Trophoblast cell (in vitro differentiated cells and primary cell): ENCODE results near the gene TMEM250.

ENCODE experiments used
- DNase-seq, 2 donors: peaks; one replicate each; pipeline ENCODE4 v3.0.0-alpha.2; 2016
- H2AFZ ChIP-seq: 2 replicates; pipeline ENCODE4 v1.6.1; 2013; ENCODE audit warnings: low read length, moderate library complexity, mild to moderate bottlenecking; ENCODE audit not compliant: insufficient read depth, poor library complexity
- H2AK5ac ChIP-seq: 2 replicates; pipeline ENCODE4 v1.6.1; 2013; ENCODE audit warnings: mild to moderate bottlenecking, low read length
- H2BK120ac ChIP-seq: 2 replicates; pipeline ENCODE4 v1.6.1; 2013; ENCODE audit warnings: low read length, mild to moderate bottlenecking, moderate library complexity; ENCODE audit not compliant: insufficient read depth, poor library complexity
- H2BK12ac ChIP-seq: 2 replicates; pipeline ENCODE4 v1.6.1; 2013; ENCODE audit warnings: mild to moderate bottlenecking, low read length, moderate library complexity
- H2BK5ac ChIP-seq: 2 replicates; pipeline ENCODE4 v1.6.1; 2013; ENCODE audit warnings: low read length, low read depth, moderate library complexity, mild to moderate bottlenecking; ENCODE audit not compliant: poor library complexity
- H3K14ac ChIP-seq: 2 replicates; pipeline ENCODE4 v1.6.1; 2013; ENCODE audit warnings: mild to moderate bottlenecking, low read length
- H3K18ac ChIP-seq: 2 replicates; pipeline ENCODE4 v1.6.1; 2013; ENCODE audit warnings: mild to moderate bottlenecking, low read length
- H3K23ac ChIP-seq: 2 replicates; pipeline ENCODE4 v1.6.1; 2013; ENCODE audit warnings: low read length
- H3K27ac ChIP-seq: 2 replicates; pipeline ENCODE4 v1.5.1; 2013; ENCODE audit warnings: low read depth, mild to moderate bottlenecking, inconsistent platforms, low read length, moderate library complexity
- H3K27me3 ChIP-seq: 2 replicates; pipeline ENCODE4 v1.6.1; 2013; ENCODE audit warnings: inconsistent platforms, mild to moderate bottlenecking, low read length, moderate library complexity; ENCODE audit not compliant: insufficient read depth
- H3K36me3 ChIP-seq, 2 experiments: 1 replicate in 1 of 2; 2 replicates in 1 of 2; pipeline ENCODE4 v1.6.1; 2013; ENCODE audit warnings: low read length in 2 of 2, mild to moderate bottlenecking in 2 of 2, moderate library complexity in 1 of 2; ENCODE audit not compliant: insufficient read depth in 2 of 2, control insufficient read depth in 1 of 2
- H3K4ac ChIP-seq: 2 replicates; pipeline ENCODE4 v1.6.1; 2013; ENCODE audit warnings: low read depth, mild to moderate bottlenecking, low read length, moderate library complexity
- H3K4me1 ChIP-seq, 2 experiments: 1 replicate in 1 of 2; 2 replicates in 1 of 2; pipeline ENCODE4 v1.6.1; 2013; ENCODE audit warnings: low read length in 2 of 2, mild to moderate bottlenecking in 2 of 2, moderate library complexity in 1 of 2; ENCODE audit not compliant: insufficient read depth in 2 of 2, control insufficient read depth in 1 of 2
- H3K4me2 ChIP-seq: 2 replicates; pipeline ENCODE4 v1.6.1; 2013; ENCODE audit warnings: inconsistent platforms, mild to moderate bottlenecking, low read length, moderate library complexity
- H3K4me3 ChIP-seq: 2 replicates; pipeline ENCODE4 v1.5.1; 2013; ENCODE audit warnings: mild to moderate bottlenecking, low read depth, low read length, inconsistent platforms
- H3K79me1 ChIP-seq: one replicate; pipeline ENCODE4 v1.6.1; 2013; ENCODE audit warnings: low read length
- H3K79me2 ChIP-seq: 2 replicates; pipeline ENCODE4 v1.6.1; 2013; ENCODE audit warnings: low read length, mild to moderate bottlenecking; ENCODE audit not compliant: control insufficient read depth, insufficient read depth, poor library complexity
- H3K9ac ChIP-seq: 2 replicates; pipeline ENCODE4 v1.6.1; 2013; ENCODE audit warnings: mild to moderate bottlenecking, low read length
- H3K9me3 ChIP-seq: 2 replicates; pipeline ENCODE4 v1.6.1; 2013; ENCODE audit warnings: low read depth, mild to moderate bottlenecking, control low read depth, inconsistent platforms, low read length; ENCODE audit not compliant: insufficient read depth
- H4K12ac ChIP-seq: 2 replicates; pipeline ENCODE4 v1.6.1; 2013; ENCODE audit warnings: low read depth, mild to moderate bottlenecking, low read length, moderate library complexity
- H4K8ac ChIP-seq: 2 replicates; pipeline ENCODE4 v1.6.1; 2013; ENCODE audit warnings: low read depth, mild to moderate bottlenecking, low read length, moderate library complexity
- H4K91ac ChIP-seq: one replicate; pipeline ENCODE4 v1.6.1; 2013; ENCODE audit warnings: low read depth, mild to moderate bottlenecking, low read length, moderate library complexity
- WGBS: extraction: QIAGEN DNeasy Blood & Tissue Kit; methylation state at CpG from one replicate; pipeline ENCODE4 v1.1.7; 2013; ENCODE audit warnings: missing lambda C conversion rate; ENCODE audit not compliant: insufficient read length, insufficient coverage; ENCODE audit errors: extremely low coverage; 5-methylcytosine and 5-hydroxymethylcytosine counted together

TMEM250 gene

DNA sequence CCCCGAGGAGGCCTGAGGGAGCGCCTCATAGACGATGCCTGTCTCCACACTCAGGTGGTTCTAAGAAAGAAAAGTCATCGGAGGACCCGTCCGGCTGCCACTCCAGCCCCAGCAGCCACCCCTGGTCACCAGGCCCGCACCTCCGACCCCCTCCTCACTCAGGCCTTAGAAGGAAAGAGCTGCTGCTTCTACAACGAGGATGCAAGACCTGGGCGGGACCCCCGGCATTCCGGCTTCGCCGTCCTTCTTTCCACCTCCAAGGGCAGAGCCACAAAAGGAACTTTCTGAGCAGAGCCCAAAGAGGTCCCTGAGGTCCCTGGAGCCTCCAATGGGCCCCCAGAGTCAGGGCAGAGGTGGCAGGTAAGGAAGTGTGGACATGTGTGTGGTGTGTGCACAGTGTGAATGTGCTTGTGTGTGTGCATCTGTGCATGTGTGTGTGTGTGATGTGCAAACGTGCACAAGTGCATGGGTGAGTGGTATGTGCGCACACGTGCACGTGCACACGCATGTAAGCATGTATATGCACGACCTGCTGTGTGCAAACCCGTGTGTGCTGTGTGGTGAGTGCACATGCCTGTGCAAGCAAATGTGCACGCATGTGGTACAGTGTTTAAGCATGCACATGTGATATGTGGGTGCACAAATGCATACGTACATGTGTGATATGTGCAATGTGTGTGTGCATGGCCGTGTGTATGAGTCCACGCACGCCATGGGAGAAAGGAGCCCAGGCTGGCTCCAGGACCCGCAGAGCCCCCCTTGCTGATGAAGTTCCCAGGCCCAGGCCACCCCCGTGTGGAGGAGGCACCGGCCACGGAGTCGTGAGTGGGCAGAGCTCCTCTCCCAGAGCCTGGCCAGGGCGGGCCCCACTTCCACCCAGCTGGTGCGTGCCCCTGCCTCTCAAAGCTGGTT lies 27.7 kb upstream of the TMEM250 start:
- H3K18ac ChIP-seq: no peak overlapping the region
- peak overlapping the region; percentile 10 for H3K9ac ChIP-seq
- no peak overlapping the region for H2BK12ac ChIP-seq
- no peak overlapping the region for H3K14ac ChIP-seq
- H3K4ac ChIP-seq: no peak overlapping the region
- peak overlapping the region; percentile 40 for H3K4me3 ChIP-seq
- WGBS: no CpG with 5 or more reads among the region's 33 CpGs
- peak overlapping the region; percentile 42 for H3K23ac ChIP-seq
- H3K4me1 ChIP-seq: no peaks in the 10 kb centered on the region
- no peak overlapping the region for H2BK120ac ChIP-seq
- no peak overlapping the region for H2AFZ ChIP-seq
- no peak overlapping the region for H3K4me2 ChIP-seq
- no peak overlapping the region for H4K12ac ChIP-seq
- no peak overlapping the region for H3K27ac ChIP-seq
- no peak overlapping the region for H4K91ac ChIP-seq
- H3K79me2 ChIP-seq: no peaks in the 10 kb centered on the region
- no peaks in the 10 kb centered on the region for H3K36me3 ChIP-seq
- no peaks in the 10 kb centered on the region for H3K27me3 ChIP-seq
- no peak overlapping the region for H4K8ac ChIP-seq
- peaks cover 3% of the 10 kb centered on the region for H3K9me3 ChIP-seq
- H2BK5ac ChIP-seq: no peak overlapping the region
- no peak for DNase-seq
- no peaks in the 10 kb centered on the region for H3K79me1 ChIP-seq
- no peak overlapping the region for H2AK5ac ChIP-seq

DNA sequence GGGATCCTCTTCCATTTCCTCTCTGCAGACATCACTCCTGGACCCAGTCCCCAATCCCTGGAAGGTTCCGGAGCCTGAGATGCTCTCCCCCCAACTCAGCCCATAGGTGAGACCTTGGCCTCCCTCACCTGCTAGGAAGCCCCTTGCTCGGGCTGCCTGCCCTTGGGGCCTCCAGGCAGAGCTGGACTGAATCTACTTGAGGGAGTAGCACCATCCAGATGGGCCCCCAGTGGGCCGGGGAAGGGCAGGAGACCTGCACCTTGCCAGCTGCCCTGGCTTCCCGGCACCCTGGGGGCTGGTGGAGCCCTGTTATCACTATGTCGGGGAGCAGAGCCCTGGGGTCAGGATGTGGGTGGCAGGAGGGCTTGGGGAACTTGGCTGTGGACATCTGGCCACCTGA lies 26.9 kb upstream of the TMEM250 start:
- H2BK5ac ChIP-seq: no peak overlapping the region
- no peak overlapping the region for H2AFZ ChIP-seq
- H3K9me3 ChIP-seq: peaks cover 3% of the 10 kb centered on the region
- H2AK5ac ChIP-seq: no peak overlapping the region
- no CpG with 5 or more reads among the region's 5 CpGs for WGBS
- no peak overlapping the region for H3K4me2 ChIP-seq
- no peaks in the 10 kb centered on the region for H3K79me2 ChIP-seq
- H3K4me1 ChIP-seq: no peaks in the 10 kb centered on the region
- no peak overlapping the region for H3K14ac ChIP-seq
- no peak overlapping the region for H2BK120ac ChIP-seq
- no peak overlapping the region for H3K23ac ChIP-seq
- no peak overlapping the region for H4K91ac ChIP-seq
- no peaks in the 10 kb centered on the region for H3K79me1 ChIP-seq
- no peak overlapping the region for H2BK12ac ChIP-seq
- no peak overlapping the region for H3K9ac ChIP-seq
- no peak overlapping the region for H3K4ac ChIP-seq
- H3K18ac ChIP-seq: no peak overlapping the region
- no peaks in the 10 kb centered on the region for H3K27me3 ChIP-seq
- H3K4me3 ChIP-seq: no peak overlapping the region
- no peaks in the 10 kb centered on the region for H3K36me3 ChIP-seq
- no peak overlapping the region for H4K8ac ChIP-seq
- H3K27ac ChIP-seq: no peak overlapping the region
- no peak overlapping the region for H4K12ac ChIP-seq
- DNase-seq: no peak

GRCh38 chr9:136144450-136144849 lies 25.8 kb upstream of the TMEM250 start:
- Histone ChIP-seq H2AK5ac (no peak overlapping the region), H3K9ac (no peak overlapping the region), H3K4me2 (no peak overlapping the region), H3K4ac (no peak overlapping the region), H3K27me3 (no peaks in the 10 kb centered on the region), H4K12ac (no peak overlapping the region), H4K91ac (no peak overlapping the region), H2BK12ac (no peak overlapping the region), H3K14ac (no peak overlapping the region), H3K79me1 (no peaks in the 10 kb centered on the region), H3K79me2 (no peaks in the 10 kb centered on the region), H3K9me3 (peaks cover 3% of the 10 kb centered on the region), H3K18ac (no peak overlapping the region), H3K27ac (no peak overlapping the region), H3K4me1 (no peaks in the 10 kb centered on the region), H2AFZ (no peak overlapping the region), H3K23ac (no peak overlapping the region), H2BK120ac (no peak overlapping the region), H4K8ac (no peak overlapping the region), H2BK5ac (no peak overlapping the region), H3K36me3 (no peaks in the 10 kb centered on the region), H3K4me3 (no peak overlapping the region)
- no CpG with 5 or more reads among the region's 11 CpGs for WGBS
- no peak for DNase-seq

DNA sequence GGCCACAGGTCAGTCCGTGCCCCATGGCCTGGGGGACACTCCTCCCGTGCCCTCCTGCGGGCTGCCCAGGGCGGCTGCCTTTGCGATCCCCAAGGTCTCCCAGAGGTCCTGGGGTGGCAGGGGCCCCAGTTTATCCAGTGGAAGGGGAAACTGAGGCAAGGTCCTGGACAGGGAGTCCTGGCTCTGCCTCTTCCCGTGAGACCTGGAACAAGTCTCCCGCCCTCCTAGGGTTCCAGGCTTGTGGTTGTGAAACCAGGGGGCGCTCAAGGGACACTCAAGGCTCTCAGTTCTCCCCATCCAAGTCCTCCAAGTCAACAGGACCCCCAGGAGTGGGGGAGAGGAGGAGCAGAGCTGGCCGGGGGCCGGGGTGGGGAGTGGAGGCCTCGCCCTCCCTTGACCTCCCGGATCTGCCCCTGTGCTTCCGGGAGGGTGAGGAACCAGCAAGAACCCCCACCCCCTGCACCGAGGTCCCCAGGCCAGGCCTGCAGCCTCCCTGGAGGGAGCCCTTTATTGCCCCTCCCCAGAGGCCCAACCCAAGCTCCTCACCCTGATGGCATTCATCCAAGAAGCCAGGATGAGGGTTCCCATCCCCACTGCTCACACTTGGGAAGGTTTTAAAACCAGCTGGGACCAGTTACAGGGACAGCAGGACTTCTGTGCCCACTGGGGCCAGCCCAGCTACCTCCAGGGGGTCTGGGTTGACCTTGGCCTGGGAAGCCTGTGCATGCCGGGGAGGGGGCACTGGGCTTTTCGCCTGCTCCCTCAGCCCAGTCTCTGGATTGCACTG lies 24.7 kb upstream of the TMEM250 start:
- Histone ChIP-seq H2BK12ac (no peak overlapping the region), H3K79me2 (no peaks in the 10 kb centered on the region)
- WGBS: no CpG with 5 or more reads among the region's 16 CpGs

More for the DNA sequence above, 24.7 kb upstream of the TMEM250 start:
- Histone ChIP-seq H2AFZ (no peak overlapping the region), H4K91ac (no peak overlapping the region), H2BK120ac (no peak overlapping the region), H3K27ac (no peak overlapping the region), H3K4ac (no peak overlapping the region), H3K14ac (no peak overlapping the region), H2BK5ac (no peak overlapping the region), H3K23ac (no peak overlapping the region), H3K27me3 (no peaks in the 10 kb centered on the region), H3K79me1 (no peaks in the 10 kb centered on the region), H2AK5ac (no peak overlapping the region), H3K9me3 (peaks cover 3% of the 10 kb centered on the region), H3K18ac (no peak overlapping the region), H3K4me1 (no peaks in the 10 kb centered on the region), H3K9ac (no peak overlapping the region), H3K4me3 (no peak overlapping the region), H4K8ac (no peak overlapping the region), H3K36me3 (no peaks in the 10 kb centered on the region), H4K12ac (no peak overlapping the region), H3K4me2 (no peak overlapping the region)
- no peak for DNase-seq
